ENCODE results near the gene LGALS7B.
"Not testable (repeated sequence)": the region's sequence is repeated elsewhere in the genome, so short reads cannot be mapped to it uniquely, and the experiment has no call there.

LGALS7B gene

DNA sequence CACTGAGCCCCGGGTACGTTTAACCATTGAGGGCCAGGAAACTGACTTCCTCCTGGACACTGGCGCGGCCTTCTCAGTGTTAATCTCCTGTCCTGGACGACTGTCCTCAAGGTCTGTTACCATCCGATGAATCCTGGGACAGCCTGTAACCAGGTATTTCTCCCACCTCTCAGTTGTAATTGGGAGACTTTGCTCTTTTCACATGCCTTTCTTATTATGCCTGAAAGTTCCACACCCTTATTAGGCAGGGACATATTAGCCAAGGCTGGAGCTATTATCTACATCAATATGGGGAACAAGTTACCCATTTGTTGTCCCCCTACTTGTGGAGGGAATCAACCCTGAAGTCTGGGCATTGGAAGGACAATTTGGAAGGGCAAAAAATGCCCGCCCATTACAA, 36.9 kb downstream of the LGALS7B start:
- DNase-seq: not testable (repeated sequence)

- no peak for DNase-seq
Measured at GRCh38 chr19:38826856-38827551, 38.0 kb downstream of the LGALS7B start.

DNA sequence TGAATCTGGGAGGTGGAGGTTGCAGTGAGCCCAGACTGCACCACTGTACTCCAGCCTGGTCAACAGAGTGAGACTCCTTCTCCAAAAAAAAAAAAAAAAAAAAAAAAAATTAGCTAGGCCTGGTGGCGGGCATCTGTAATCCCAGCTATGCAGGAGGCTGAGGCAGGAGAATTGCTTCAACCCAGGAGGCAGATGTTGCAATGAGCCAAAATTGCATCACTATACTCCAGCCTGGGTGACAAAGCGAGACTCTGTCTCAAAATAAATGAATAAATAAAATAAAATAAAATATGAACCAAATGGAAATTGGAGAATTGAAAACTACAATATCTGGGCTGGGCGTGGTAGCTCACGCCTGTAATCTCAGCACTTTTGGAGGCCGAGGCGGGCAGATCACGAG, 40.2 kb downstream of the LGALS7B start:
- not testable (repeated sequence) for DNase-seq

- no peak for DNase-seq
Measured at GRCh38 chr19:38830039-38830733, 41.2 kb downstream of the LGALS7B start.

DNA sequence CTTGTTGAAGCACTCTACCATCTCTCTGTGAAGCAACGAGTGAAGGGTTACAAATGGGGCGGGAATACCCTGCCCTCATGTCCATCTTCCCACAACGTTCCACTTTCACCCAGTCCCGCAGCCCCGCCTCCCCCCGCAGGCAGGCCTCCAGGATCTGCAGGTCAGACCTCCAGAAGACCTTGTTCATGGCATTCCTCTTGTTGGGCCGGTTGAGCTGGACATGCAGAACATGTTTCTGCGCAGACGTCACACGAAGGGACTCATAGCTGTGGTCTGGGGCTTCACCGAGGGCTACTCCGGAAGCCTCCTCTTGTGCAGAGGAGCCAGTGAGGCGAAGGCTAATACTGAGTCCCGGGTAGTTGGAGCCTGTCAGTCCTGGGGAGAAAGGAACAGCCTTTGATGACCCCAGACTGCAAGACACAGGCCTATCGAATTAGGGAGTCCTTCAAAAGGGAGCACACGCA, 42.2 kb downstream of the LGALS7B start:
- DNase-seq: no peak

GRCh38 chr19:38833092-38833425, 44.1 kb downstream of the LGALS7B start:
- DNase-seq: no peak

DNA sequence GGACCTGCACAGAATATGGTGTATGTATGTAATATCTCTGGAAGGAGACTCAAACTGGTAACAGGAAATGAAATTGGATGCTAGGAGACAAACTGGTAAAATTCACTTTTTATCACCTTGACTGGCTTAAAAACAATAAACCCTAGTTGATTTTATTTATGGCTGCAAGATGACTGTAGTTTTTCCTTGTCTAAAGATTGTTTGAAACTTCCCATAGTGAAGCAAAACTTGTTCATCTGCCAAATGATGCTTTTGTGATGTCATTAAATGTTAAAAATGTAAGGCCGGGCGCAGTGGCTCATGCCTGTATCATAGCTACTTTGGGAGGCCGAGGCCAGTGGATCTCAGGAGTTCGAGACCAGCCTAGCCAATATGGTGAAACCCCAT, 45.1 kb downstream of the LGALS7B start:
- DNase-seq: no peak

DNA sequence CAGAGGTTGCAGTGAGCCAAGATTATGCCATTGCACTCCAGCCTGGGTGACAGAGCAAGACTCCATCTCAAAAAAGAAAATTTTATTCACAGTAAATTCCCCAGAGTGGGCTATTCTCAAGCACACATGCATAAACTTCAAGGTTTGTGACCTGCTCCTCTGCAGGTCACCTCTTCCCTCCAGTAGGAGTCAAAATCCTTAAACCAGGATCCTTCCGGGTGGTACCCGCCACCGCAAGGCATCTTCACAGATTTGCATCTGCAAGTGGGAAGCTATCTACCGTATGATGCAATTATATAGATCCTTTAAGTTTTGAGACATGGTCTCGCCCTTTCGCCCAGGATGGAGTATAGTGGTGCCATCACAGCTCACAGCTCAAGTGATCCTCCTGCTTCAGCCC, 45.6 kb downstream of the LGALS7B start:
- no peak for DNase-seq

DNA sequence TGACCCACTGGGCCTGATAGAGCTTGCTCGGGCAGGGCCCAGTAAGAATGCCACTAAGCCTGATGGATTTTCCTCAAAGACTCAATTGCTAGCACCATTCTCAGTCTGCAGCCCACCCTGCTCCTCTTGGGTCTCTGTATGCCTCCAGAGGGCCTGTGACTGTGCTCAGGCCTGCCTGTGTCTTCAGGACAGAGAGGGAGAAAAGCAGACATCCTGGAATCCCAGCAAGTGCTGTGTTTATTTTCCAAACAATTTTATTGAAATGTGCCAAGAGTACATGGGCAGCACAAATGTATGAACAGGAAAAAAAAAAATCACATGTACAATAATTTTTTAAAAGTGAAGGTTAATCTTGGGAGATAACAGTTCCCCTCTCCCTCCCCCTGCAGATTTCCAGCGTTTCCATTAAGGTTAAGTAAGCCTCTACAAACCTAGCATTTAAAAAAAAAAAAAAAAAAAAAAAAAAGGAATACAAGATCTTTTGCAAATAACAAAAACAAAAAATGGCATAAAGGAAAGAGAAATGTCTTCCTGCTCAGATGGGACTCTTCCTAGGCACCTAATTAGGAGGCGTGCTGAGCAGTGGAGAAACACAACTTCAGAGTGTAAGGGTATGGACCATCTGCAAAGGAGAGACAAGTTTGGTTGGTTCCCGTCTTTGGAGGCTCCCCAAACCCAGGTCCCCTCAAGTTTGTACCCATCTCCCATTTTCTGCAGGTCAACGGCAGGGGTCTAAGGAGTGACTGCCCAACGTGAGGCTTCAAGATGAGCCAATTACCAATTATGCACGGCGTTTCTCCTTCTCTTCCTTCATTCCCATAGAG, 47.4 kb downstream of the LGALS7B start:
- DNase-seq: no peak

- no peak for DNase-seq
Measured at GRCh38 chr19:38836983-38837626, 48.1 kb downstream of the LGALS7B start.

- DNase-seq: no peak
Measured at GRCh38 chr19:38837656-38838121, 48.7 kb downstream of the LGALS7B start.

- no peak for DNase-seq
Measured at GRCh38 chr19:38838208-38838985, 49.4 kb downstream of the LGALS7B start.

DNA sequence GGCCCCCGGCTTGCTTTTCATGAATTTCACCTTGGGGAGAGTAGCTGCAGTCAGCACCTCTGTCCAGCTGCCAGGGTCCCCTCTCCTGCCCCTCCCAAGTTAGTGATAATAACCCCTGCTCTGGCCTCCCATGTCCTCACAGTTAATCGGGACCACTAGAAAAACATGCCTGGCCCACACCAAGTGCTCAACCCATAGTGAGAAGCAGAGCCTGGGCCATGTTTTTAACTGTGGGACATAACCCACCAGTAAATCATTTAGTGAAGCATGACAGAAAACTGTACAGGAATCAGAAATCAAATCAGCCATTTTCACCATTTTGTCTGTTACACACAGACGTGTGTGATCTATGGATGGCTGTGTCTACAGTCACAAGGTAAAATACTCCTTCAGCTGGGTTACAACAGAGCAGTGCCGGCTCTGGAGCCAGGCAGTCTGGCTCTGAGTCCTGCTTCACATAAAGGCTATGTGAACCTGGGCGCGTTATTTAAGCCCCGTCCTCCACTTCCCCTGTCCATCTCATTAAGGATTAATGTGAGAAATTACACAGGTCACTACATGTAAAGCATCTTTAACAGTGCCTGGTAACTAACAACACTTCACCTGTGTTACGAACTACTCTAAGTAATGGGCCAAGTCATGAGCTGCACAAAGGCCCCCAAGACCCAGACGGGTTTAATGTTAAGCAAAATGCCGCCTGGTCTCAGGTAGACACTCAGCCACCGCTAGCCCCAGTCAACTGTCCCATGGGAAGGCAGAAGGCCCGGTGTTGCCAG, 50.2 kb downstream of the LGALS7B start:
- no peak for DNase-seq

- no peak for DNase-seq
Measured at GRCh38 chr19:38839816-38840582, 51.0 kb downstream of the LGALS7B start.

DNA sequence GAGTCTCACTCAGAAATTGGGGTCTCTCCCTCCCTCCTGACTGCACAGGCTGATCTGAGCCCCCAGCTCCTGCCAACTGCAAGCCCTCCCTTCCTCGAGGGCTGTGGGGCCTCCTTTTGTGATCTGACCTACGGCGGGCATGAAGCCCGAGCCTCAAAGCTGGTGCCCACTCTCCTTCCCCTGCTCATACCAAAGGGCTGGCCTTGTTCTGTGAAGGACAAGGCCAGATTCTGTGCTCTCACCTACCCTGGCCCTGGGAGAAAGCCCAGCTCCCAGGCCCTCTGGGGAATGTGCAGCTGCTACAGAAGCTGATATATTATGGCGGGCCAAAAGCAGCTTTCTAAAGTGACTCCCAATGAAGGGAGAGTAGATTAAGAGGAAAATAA, 51.6 kb downstream of the LGALS7B start:
- no peak for DNase-seq
